Activated naive CD4-positive, alpha-beta T cell treated with anti-CD3 and anti-CD28 coated beads, Interleukin-2, amount 10 ng/mL, durations not matched to agents 7 days and 5 days (primary cell): ENCODE results near the gene DDAH2.

Experiments used
- CTCF ChIA-PET: fragments of 350-600 bp; sonication (Branson Sonifier 250); formaldehyde crosslinking; loops from one replicate; lab custom pipeline; 2021; ENCODE audit warnings: antibody characterized with exemption; lab: Charles Lee
- DNase-seq: peaks from one replicate; pipeline ENCODE4 v3.0.0-alpha.2; 2020
- H3K27ac Mint-ChIP-seq: one replicate; pipeline ENCODE4 v1.8.0; 2021; ENCODE audit warnings: mild to moderate bottlenecking, moderate library complexity, mixed read lengths
- H3K27me3 Mint-ChIP-seq: one replicate; pipeline ENCODE4 v1.8.0; 2021; ENCODE audit warnings: mild to moderate bottlenecking, mixed read lengths
- H3K36me3 Mint-ChIP-seq: one replicate; pipeline ENCODE4 v1.8.0; 2021; ENCODE audit warnings: mixed read lengths
- H3K4me1 Mint-ChIP-seq: one replicate; pipeline ENCODE4 v1.8.0; 2021; ENCODE audit warnings: mixed read lengths
- H3K4me3 Mint-ChIP-seq: one replicate; pipeline ENCODE4 v1.8.0; 2021; ENCODE audit warnings: mild to moderate bottlenecking, moderate library complexity, mixed read lengths
- H3K9me3 Mint-ChIP-seq: one replicate; pipeline ENCODE4 v1.8.0; 2021; ENCODE audit warnings: mixed read lengths

The DDAH2 gene

GRCh38 chr6:31733734-31734133, 4.6 kb upstream of the DDAH2 start:
- no peak for DNase-seq
- H3K36me3 Mint-ChIP-seq = peaks cover 54% of the 10 kb centered on the region
- peaks cover 69% of the 10 kb centered on the region for H3K4me1 Mint-ChIP-seq
- CTCF ChIA-PET = interaction anchor here (0.6 to 5.4 kb wide), 2 partner anchors 28 to 36 kb away, joined by 4 to 23 read pairs; no protein-coding TSS in a partner anchor
- no peaks in the 10 kb centered on the region for H3K9me3 Mint-ChIP-seq
- no peaks in the 10 kb centered on the region for H3K27me3 Mint-ChIP-seq
- H3K27ac Mint-ChIP-seq = peak overlapping the region; percentile 93
- H3K4me3 Mint-ChIP-seq = peak overlapping the region; percentile 100

GRCh38 chr6:31732029-31732428, 2.9 kb upstream of the DDAH2 start:
- H3K27me3 Mint-ChIP-seq = no peaks in the 10 kb centered on the region

GRCh38 chr6:31730631-31731086, 1.6 kb upstream of the DDAH2 start:
- Mint-ChIP-seq H3K9me3 (no peaks in the 10 kb centered on the region), H3K27ac (peak overlapping the region; percentile 69), H3K4me1 (peaks cover 76% of the 10 kb centered on the region), H3K36me3 (peaks cover 70% of the 10 kb centered on the region), H3K4me3 (peak overlapping the region; percentile 88), H3K27me3 (no peaks in the 10 kb centered on the region)
- CTCF ChIA-PET = interaction anchor here (0.7 to 5.4 kb wide), 8 partner anchors 8 to 100 kb away, joined by 3 to 23 read pairs (median 8); partner anchors contain the start of genes HSPA1B, LSM2 and LY6G5C
- no peak for DNase-seq

More at GRCh38 chr6:31732029-31732428, 2.9 kb upstream of the DDAH2 start:
- H3K36me3 Mint-ChIP-seq = peaks cover 64% of the 10 kb centered on the region
- H3K4me1 Mint-ChIP-seq = peaks cover 67% of the 10 kb centered on the region
- peak overlapping the region; percentile 54 for H3K27ac Mint-ChIP-seq
- DNase-seq = no peak
- CTCF ChIA-PET = interaction anchor here (0.6 to 5.4 kb wide), 3 partner anchors 37 to 101 kb away, joined by 3 to 23 read pairs (median 4); no protein-coding TSS in a partner anchor
- H3K9me3 Mint-ChIP-seq = no peaks in the 10 kb centered on the region
- H3K4me3 Mint-ChIP-seq = peak overlapping the region; percentile 12

GRCh38 chr6:31729979-31730630, 1.0 kb upstream of the DDAH2 start:
- Mint-ChIP-seq H3K4me1 (peaks cover 78% of the 10 kb centered on the region), H3K27ac (peak overlapping the region; percentile 69), H3K27me3 (no peaks in the 10 kb centered on the region), H3K9me3 (no peaks in the 10 kb centered on the region), H3K36me3 (peaks cover 67% of the 10 kb centered on the region), H3K4me3 (peak overlapping the region; percentile 88)
- peak; percentile 74 for DNase-seq
- CTCF ChIA-PET = interaction anchor here (0.6 to 5.4 kb wide), 12 partner anchors 8 to 103 kb away, joined by 3 to 23 read pairs (median 5); partner anchors contain the start of genes GPANK1, HSPA1B, LSM2 and LY6G5C

GRCh38 chr6:31729515-31729978, 448 bp upstream of the DDAH2 start:
- peak; percentile 87 for DNase-seq
- peaks cover 77% of the 10 kb centered on the region for H3K4me1 Mint-ChIP-seq
- H3K27ac Mint-ChIP-seq = peak overlapping the region; percentile 69
- peak overlapping the region; percentile 88 for H3K4me3 Mint-ChIP-seq
- peaks cover 61% of the 10 kb centered on the region for H3K36me3 Mint-ChIP-seq
- no peaks in the 10 kb centered on the region for H3K9me3 Mint-ChIP-seq
- no peaks in the 10 kb centered on the region for H3K27me3 Mint-ChIP-seq
- CTCF ChIA-PET = interaction anchor here (0.6 to 5.4 kb wide), 13 partner anchors 9 to 103 kb away, joined by 3 to 23 read pairs (median 5); partner anchors contain the start of genes GPANK1, HSPA1B, LSM2 and LY6G5C

GRCh38 chr6:31727717-31728671, 1.1 kb downstream of the DDAH2 start:
- Mint-ChIP-seq H3K4me1 (peaks cover 71% of the 10 kb centered on the region), H3K4me3 (peak overlapping the region; percentile 88)
- no peak for DNase-seq

GRCh38 chr6:31727034-31727716, 1.9 kb downstream of the DDAH2 start:
- CTCF ChIA-PET = interaction anchor here (1.4 to 2.2 kb wide), 4 partner anchors 12 to 88 kb away, joined by 5 to 11 read pairs (median 7); partner anchors contain the start of genes ABHD16A, HSPA1A and HSPA1L
- Mint-ChIP-seq H3K4me1 (peaks cover 71% of the 10 kb centered on the region), H3K36me3 (peaks cover 46% of the 10 kb centered on the region), H3K27me3 (no peaks in the 10 kb centered on the region), H3K9me3 (no peaks in the 10 kb centered on the region), H3K27ac (peak overlapping the region; percentile 90), H3K4me3 (peak overlapping the region; percentile 66)
- DNase-seq = peak; percentile 51

More at GRCh38 chr6:31727717-31728671, 1.1 kb downstream of the DDAH2 start:
- Mint-ChIP-seq H3K9me3 (no peaks in the 10 kb centered on the region), H3K36me3 (peaks cover 47% of the 10 kb centered on the region), H3K27me3 (no peaks in the 10 kb centered on the region), H3K27ac (peak overlapping the region; percentile 90)
- CTCF ChIA-PET = interaction anchor here (1.4 to 2.7 kb wide), 7 partner anchors 10 to 103 kb away, joined by 5 to 16 read pairs (median 9); partner anchors contain the start of genes ABHD16A, HSPA1A, HSPA1L and LSM2

- Mint-ChIP-seq H3K36me3 (peaks cover 33% of the 10 kb centered on the region), H3K27me3 (peaks cover 13% of the 10 kb centered on the region), H3K4me3 (no peak overlapping the region), H3K27ac (peak overlapping the region; percentile 1), H3K9me3 (no peaks in the 10 kb centered on the region), H3K4me1 (peaks cover 60% of the 10 kb centered on the region)
- CTCF ChIA-PET = interaction anchor here (1.0 to 2.1 kb wide), 4 partner anchors 13 to 44 kb away, joined by 3 to 6 read pairs (median 6); partner anchors contain the start of gene ABHD16A
- DNase-seq = no peak
Measured at GRCh38 chr6:31725502-31726350, 3.4 kb downstream of the DDAH2 start.

GRCh38 chr6:31723980-31724691, 5.0 kb downstream of the DDAH2 start:
- Mint-ChIP-seq H3K9me3 (no peaks in the 10 kb centered on the region), H3K36me3 (peaks cover 23% of the 10 kb centered on the region), H3K4me3 (no peak overlapping the region), H3K4me1 (peaks cover 46% of the 10 kb centered on the region), H3K27ac (no peak overlapping the region), H3K27me3 (peaks cover 22% of the 10 kb centered on the region)
- CTCF ChIA-PET = interaction anchor here (0.9 to 2.0 kb wide), 2 partner anchors 46 to 102 kb away, joined by 3 to 6 read pairs; no protein-coding TSS in a partner anchor
- no peak for DNase-seq

GRCh38 chr6:31723245-31723979, 5.7 kb downstream of the DDAH2 start, which contains the start of gene MPIG6B:
MPIG6B (plus strand) TSS chr6:31723373; CDS start chr6:31723384, 11 bp downstream.
- Mint-ChIP-seq H3K27me3 (peaks cover 22% of the 10 kb centered on the region), H3K4me3 (no peak within 1 kb of the TSS), H3K27ac (peak within 1 kb of the TSS; percentile 20), H3K36me3 (peaks cover 22% of the 10 kb centered on the region), H3K4me1 (peaks cover 39% of the 10 kb centered on the region), H3K9me3 (no peaks in the 10 kb centered on the region)
- DNase-seq = no peak
- CTCF ChIA-PET = interaction anchor here (0.9 kb wide), 1 partner anchor 103 kb away, joined by 3 read pairs; no protein-coding TSS in a partner anchor

GRCh38 chr6:31722173-31722572, 6.9 kb downstream of the DDAH2 start:
- CTCF ChIA-PET = interaction anchor here (1.3 kb wide), 1 partner anchor 48 kb away, joined by 3 read pairs; no protein-coding TSS in a partner anchor
- H3K4me1 Mint-ChIP-seq = peaks cover 28% of the 10 kb centered on the region
- H3K4me3 Mint-ChIP-seq = no peak overlapping the region
- peaks cover 15% of the 10 kb centered on the region for H3K36me3 Mint-ChIP-seq
- no peak for DNase-seq
- peaks cover 29% of the 10 kb centered on the region for H3K27me3 Mint-ChIP-seq
- H3K27ac Mint-ChIP-seq = no peak overlapping the region
- H3K9me3 Mint-ChIP-seq = no peaks in the 10 kb centered on the region
